Prostate gland (tissue), 2 donors: ENCODE results near the gene RLF. TPM values are rescaled to one million over a fixed set of nuclear protein-coding genes. Genes with fewer than 3 reads are reported as not detected.

Experiments
- DNase-seq: peaks from one replicate; pipeline ENCODE4 v3.0.0-alpha.2; 2019; ENCODE audit warnings: low spot score
- H3K27ac ChIP-seq, 2 donors: fragments of 200-600 bp; sonication (generic); 2 replicates each; pipeline ENCODE4 v1.5.1; 2017 to 2019
- H3K27me3 ChIP-seq: fragments of 200-600 bp; sonication (generic); replicated peaks from 2 replicates; pipeline ENCODE4 v1.5.1; 2019; ENCODE audit not compliant: insufficient read depth
- H3K36me3 ChIP-seq, 2 donors: fragments of 200-600 bp; sonication (generic); 1 replicate in 1 of 2; 2 replicates in 1 of 2; pipeline versions ENCODE4 v1.5.1 to v1.8.1; 2017 to 2019
- H3K4me1 ChIP-seq: fragments of 200-600 bp; sonication (generic); replicated peaks from 2 replicates; pipeline ENCODE4 v1.5.1; 2019
- H3K4me3 ChIP-seq, 2 donors: fragments of 200-600 bp; sonication (generic); 2 replicates each; pipeline ENCODE4 v1.5.1; 2017 to 2019
- H3K9me3 ChIP-seq: fragments of 200-600 bp; sonication (generic); 2 replicates; pipeline ENCODE4 v1.5.1; 2017
- POLR2A ChIP-seq: fragments of 450-650 bp; IDR thresholded peaks from one replicate; pipeline ENCODE4 v1.6.1; 2016; ENCODE audit warnings: antibody characterized with exemption, mild to moderate bottlenecking
- POLR2AphosphoS5 ChIP-seq: sonication (generic); formaldehyde crosslinking; IDR thresholded peaks from one replicate; pipeline ENCODE4 v1.6.1; 2017; ENCODE audit warnings: antibody characterized with exemption
- WGBS: methylation state at CpG from one replicate; pipeline ENCODE4 v1.1.5; 2018; 5-methylcytosine and 5-hydroxymethylcytosine counted together
- intact Hi-C: fragments of 100-400 bp; cut with DNase I; formaldehyde crosslinking; loops from one replicate; pipeline ENCODE4 v1.14.2; 2022
- small RNA-seq, 2 donors: library from RNA; depleted of rRNA; stranded (forward); fragments of <200 nt; gene quantifications; one replicate each; pipeline ENCODE3, GENCODE V24; 2016
- total RNA-seq, 2 donors: library from RNA; depleted of rRNA; stranded (reverse); fragments of >200 nt; gene quantifications; one replicate each; pipeline ENCODE4 v1.1.0, GENCODE V29; 2016
- TF ChIP-seq, protein P1 (sequence below), 4 experiments: fragments of 200-600 bp in 2 of 4; fragments of 450-650 bp in 2 of 4; sonication (generic) in 2 of 4; IDR thresholded peaks; 1 replicate in 3 of 4; 2 replicates in 1 of 4; pipeline ENCODE4 v1.5.1; 2016 to 2019; ENCODE audit warnings: antibody characterized with exemption in 4 of 4, mild to moderate bottlenecking in 2 of 4, moderate library complexity in 2 of 4

The RLF gene
- total RNA-seq, 2 donors from 2014 or later: 12.4 to 19.8 TPM

DNA sequence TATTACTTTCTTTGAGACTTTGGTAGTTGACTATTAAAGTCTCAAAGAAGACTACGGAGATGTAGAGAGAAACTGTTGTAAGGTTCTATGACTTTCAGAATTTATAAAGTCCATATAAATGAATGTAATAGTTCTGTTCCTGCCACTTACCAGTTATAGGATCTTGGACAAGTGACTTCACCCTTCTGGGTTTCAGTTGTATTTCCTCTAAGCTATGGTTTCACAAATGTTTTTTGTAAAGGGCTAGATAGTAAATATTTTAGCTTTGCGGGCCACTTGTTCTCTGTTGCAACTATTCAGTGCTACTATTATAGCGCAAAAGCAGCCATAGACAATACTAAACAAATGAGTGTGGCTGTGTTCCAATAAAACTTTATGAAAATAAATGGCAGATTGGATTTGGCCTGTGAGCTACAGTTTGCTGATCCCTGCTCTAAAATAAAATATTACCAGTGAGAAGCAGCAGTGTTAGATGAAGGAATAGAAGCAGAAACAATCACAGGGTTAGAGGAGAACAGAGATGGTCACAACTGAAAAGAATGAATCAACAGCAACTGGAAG, 111.5 kb downstream of the RLF start:
- no peak overlapping the region for H3K27ac ChIP-seq
- DNase-seq: no peak
- no peaks in the 10 kb centered on the region for H3K9me3 ChIP-seq
- WGBS: 95% methylated on average over 3 of the region's 3 CpGs
- H3K27me3 ChIP-seq: no peaks in the 10 kb centered on the region
- H3K4me3 ChIP-seq: no peak overlapping the region
- no peaks in the 10 kb centered on the region for H3K36me3 ChIP-seq
- H3K4me1 ChIP-seq: no peaks in the 10 kb centered on the region
- intact Hi-C loops: no loop called here
- no peak for TF ChIP-seq POLR2AphosphoS5
- TF ChIP-seq POLR2A: no peak
- TF ChIP-seq, protein P1, sequence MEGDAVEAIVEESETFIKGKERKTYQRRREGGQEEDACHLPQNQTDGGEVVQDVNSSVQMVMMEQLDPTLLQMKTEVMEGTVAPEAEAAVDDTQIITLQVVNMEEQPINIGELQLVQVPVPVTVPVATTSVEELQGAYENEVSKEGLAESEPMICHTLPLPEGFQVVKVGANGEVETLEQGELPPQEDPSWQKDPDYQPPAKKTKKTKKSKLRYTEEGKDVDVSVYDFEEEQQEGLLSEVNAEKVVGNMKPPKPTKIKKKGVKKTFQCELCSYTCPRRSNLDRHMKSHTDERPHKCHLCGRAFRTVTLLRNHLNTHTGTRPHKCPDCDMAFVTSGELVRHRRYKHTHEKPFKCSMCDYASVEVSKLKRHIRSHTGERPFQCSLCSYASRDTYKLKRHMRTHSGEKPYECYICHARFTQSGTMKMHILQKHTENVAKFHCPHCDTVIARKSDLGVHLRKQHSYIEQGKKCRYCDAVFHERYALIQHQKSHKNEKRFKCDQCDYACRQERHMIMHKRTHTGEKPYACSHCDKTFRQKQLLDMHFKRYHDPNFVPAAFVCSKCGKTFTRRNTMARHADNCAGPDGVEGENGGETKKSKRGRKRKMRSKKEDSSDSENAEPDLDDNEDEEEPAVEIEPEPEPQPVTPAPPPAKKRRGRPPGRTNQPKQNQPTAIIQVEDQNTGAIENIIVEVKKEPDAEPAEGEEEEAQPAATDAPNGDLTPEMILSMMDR (IDR thresholded peaks at IDR 0.05): no peak

DNA sequence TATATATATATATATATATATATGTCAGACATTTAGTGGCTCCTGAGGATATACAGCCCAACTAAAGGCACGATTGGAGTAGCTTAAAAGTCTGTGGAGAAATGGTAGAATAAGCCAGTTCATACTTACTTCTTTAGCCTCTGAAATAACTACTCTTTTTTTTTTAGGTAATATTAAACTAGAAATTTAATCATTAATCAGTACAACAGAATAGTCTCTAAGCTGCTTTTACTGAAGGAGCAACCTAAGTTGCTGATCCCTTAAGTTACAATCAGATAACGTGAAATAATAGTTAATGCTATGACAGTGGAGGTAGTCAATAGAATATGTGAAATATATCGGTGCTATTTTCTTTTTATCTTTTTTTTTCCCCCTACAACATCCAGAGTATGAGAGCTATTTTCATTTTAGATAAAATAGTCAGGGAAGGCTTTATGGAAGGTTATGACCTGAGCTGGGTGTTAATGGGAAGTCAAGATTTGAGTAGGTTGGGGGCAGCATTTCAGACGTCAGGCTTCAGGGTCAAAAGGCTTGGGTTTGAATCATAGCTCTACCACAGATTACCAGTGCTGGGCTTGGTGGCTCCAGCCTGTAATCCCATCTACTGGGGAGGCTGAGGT, 112.5 kb downstream of the RLF start:
- WGBS: 89% methylated on average over 4 of the region's 4 CpGs
- intact Hi-C loops: no loop called here
- H3K4me1 ChIP-seq: no peaks in the 10 kb centered on the region
- H3K27me3 ChIP-seq: no peaks in the 10 kb centered on the region
- H3K36me3 ChIP-seq: no peaks in the 10 kb centered on the region
- H3K9me3 ChIP-seq: no peaks in the 10 kb centered on the region
- H3K4me3 ChIP-seq: no peak overlapping the region
- no peak for DNase-seq
- TF ChIP-seq, protein P1 (IDR thresholded peaks at IDR 0.05): no peak
- no peak for TF ChIP-seq POLR2A
- H3K27ac ChIP-seq: no peak overlapping the region

DNA sequence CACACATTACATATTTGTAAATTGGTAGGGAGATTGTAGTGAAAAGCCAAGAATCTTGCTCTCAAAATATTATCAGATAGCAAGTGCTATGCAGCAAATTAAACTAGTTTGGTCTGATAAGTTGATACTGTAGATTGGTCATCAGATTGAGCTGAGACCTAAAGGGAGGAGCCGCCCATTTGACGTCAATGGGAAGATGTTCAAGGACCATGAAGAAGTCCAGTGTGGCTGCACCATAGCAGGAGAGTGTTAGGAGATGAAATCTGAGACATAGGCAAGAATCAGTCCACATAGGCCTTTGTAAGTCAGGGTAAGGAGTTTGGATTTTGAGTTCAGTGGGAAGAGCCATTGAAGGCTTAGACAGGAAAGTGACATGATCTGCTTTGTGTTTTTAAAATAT, 113.1 kb downstream of the RLF start:
- Histone ChIP-seq H3K9me3 (no peaks in the 10 kb centered on the region), H3K27ac (no peak overlapping the region), H3K4me1 (no peaks in the 10 kb centered on the region), H3K36me3 (no peaks in the 10 kb centered on the region), H3K27me3 (no peaks in the 10 kb centered on the region), H3K4me3 (no peak overlapping the region)
- 94% methylated on average over 2 of the region's 2 CpGs for WGBS
- intact Hi-C loops: no loop called here
- TF ChIP-seq POLR2A: no peak
- TF ChIP-seq, protein P1 (IDR thresholded peaks at IDR 0.05): no peak
- no peak for TF ChIP-seq POLR2AphosphoS5
- no peak for DNase-seq

DNA sequence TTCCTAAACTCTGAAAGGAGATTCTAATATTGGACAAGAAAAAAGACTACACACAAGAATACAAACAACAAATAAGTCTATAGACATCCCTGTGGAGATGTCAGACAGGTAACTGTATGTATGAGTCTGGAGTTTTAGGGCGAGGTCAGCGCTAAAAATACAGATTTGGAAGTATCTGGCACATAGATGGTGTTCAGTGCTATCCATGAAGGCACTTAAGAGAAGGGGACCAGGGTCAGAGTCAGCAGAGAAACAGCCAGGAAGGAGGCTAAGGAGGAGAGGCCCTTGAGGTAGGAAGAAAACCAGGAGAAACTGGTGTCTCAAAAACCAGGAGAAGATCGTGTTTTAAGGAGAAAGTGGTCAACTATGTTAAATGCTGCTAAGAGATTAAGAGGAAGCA, 114.9 kb downstream of the RLF start:
- Histone ChIP-seq H3K27ac (no peak overlapping the region), H3K27me3 (no peaks in the 10 kb centered on the region), H3K4me3 (no peak overlapping the region), H3K9me3 (no peaks in the 10 kb centered on the region), H3K4me1 (no peaks in the 10 kb centered on the region), H3K36me3 (no peaks in the 10 kb centered on the region)
- 94% methylated on average over 3 of the region's 3 CpGs for WGBS
- TF ChIP-seq POLR2AphosphoS5 (no peak), POLR2A (no peak)
- TF ChIP-seq, protein P1 (IDR thresholded peaks at IDR 0.05): no peak
- no peak for DNase-seq
- intact Hi-C loops: no loop called here

DNA sequence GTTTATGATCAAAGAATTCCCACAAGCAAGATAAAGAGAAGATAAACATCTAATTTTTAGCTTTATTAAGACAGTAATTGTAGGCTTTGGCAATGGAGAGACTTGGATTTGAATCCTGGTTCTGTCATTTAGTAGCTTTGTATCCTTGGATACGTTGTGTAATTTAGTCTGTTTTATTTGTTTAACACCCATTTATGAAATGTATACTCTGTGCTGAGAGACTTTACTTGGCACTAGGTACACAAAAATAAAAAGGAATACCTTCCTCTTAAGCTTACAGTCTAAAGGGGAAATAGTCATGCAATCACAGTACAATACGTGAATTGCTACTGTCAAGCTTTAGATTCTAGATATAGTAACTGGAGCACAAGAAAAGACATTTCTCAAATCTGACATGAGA, 120.7 kb downstream of the RLF start:
- Histone ChIP-seq H3K4me1 (no peaks in the 10 kb centered on the region), H3K36me3 (peaks cover 0 to 3% of the 10 kb centered on the region in 2 donors), H3K27me3 (no peaks in the 10 kb centered on the region), H3K4me3 (no peak overlapping the region), H3K27ac (peak overlapping the region in 1 of 2 donors; percentile 39), H3K9me3 (no peaks in the 10 kb centered on the region)
- TF ChIP-seq POLR2AphosphoS5 (peak; percentile 67), POLR2A (no peak)
- intact Hi-C loops: no loop called here
- 22% methylated on average over 2 of the region's 2 CpGs for WGBS
- DNase-seq: no peak

Small RNA genes within 50 kb of the gene (small RNA-seq; reads per million reads assigned to genes)
- gene RNU6-1237P: 0 reads per million in 2 donors

Other genes starting within 250 kb of the RLF start
- gene MFSD2A, start 206.2 kb upstream of the RLF start, total RNA-seq: 100 to 1,000 TPM in 1 of 2 donors, 1 to 10 TPM in 1; 1.1 to 135 TPM
- gene CAP1, start 120.7 kb upstream of the RLF start, total RNA-seq: 100 to 1,000 TPM; 128 to 187 TPM
- gene PPT1, start 64.1 kb upstream of the RLF start, total RNA-seq: 100 to 1,000 TPM in 1 of 2 donors, 10 to 100 TPM in 1; 86.2 to 126 TPM
- gene TMCO2, start 86.5 kb downstream of the RLF start, total RNA-seq: 1 to 10 TPM in 1 of 2 donors, not detected in 1; 5.5 TPM
- gene ZMPSTE24, start 96.8 kb downstream of the RLF start, total RNA-seq: 10 to 100 TPM; 32.8 to 57.7 TPM
- 10 to 100 TPM; 16.1 to 27.6 TPM for gene COL9A2, start 155.9 kb downstream of the RLF start, total RNA-seq
- gene SMAP2, start 212.3 kb downstream of the RLF start, total RNA-seq: 10 to 100 TPM; 22.0 to 39.6 TPM